LHCN-M2 (cell line): ENCODE data around the gene TBX3. TPM values are rescaled to one million over a fixed set of nuclear protein-coding genes. Genes with fewer than 3 reads are reported as not detected.
A peak's percentile ranks its signal among the peaks of the same experiment; 100 is the strongest.
"Not testable (repeated sequence)": the region's sequence is repeated elsewhere in the genome, so short reads cannot be mapped to it uniquely, and the experiment has no call there.

Experiments
- DNase-seq: peaks from one replicate; pipeline ENCODE4 v3.0.0-alpha.2; 2012; ENCODE audit warnings: low read depth
- polyA plus RNA-seq: library from polyadenylated mRNA; unstranded; fragments of >200 nt; gene quantifications from one replicate; pipeline ENCODE4 v1.2.1, GENCODE V29; 2012; ENCODE audit warnings: missing spikeins
- total RNA-seq: library from RNA; depleted of rRNA; stranded (reverse); fragments of >200 nt; gene quantifications from 2 replicates; pipeline ENCODE4 v1.2.3, GENCODE V29; 2014; rRNA removed

TBX3 gene
- total RNA-seq = 19.3 and 19.9 TPM in 2 replicates
- polyA plus RNA-seq = 1.1 TPM

- DNase-seq = peak; percentile 99
Observed at GRCh38 chr12:114684098-114684869, at the start of gene TBX3. TBX3 (minus strand) TSS chr12:114684175; CDS start chr12:114683200, 975 bp downstream.

DNA sequence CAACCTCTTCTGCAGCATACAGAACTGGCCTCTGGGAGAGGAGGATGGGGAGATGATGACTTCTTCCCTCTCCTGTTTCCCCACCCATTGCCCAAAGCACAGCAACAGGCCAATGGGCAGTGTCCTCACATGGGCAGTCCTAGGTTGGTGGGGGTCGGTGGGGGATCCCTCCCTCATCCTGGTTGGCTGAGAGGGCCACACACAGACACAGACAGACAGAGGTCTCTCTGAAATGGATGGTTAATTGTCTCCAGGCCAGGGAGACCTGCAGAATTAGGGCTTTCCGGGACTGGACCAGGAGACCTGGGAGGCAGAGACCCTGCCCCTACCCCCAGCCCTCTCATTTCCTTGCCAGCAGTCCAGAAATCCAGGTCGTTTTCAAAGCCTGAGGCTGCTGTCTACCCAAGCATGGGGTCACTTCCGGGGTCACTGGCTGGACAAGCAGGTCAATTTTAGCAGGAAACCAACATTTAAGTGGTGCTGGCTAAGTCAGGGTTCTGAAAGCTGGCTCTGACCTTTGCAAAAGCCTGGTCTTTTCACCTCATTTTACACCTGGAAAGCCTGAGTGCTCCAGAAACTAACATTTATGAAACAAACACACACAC lies 48.6 kb upstream of the TBX3 start:
- DNase-seq = no peak

DNA sequence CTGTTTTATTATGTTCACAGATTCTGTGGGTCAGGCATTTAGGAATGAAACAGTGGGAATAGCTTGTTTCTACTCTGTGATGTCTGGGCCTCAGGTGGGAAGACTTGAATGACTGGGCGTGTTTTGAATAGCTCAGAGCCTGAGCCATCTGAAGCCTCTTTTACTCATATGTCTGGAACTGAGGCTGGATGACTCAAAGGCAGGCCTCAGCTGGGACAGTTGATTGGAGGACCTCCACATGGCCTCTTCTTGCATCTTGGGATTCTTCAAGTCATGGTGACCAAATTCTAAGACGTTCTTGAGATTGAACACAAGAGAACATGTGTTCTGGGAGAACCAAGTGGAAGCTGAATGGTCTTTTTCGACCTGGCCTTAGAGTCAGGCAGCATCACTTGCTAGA lies 45.8 kb upstream of the TBX3 start:
- DNase-seq = peak; percentile 5

DNA sequence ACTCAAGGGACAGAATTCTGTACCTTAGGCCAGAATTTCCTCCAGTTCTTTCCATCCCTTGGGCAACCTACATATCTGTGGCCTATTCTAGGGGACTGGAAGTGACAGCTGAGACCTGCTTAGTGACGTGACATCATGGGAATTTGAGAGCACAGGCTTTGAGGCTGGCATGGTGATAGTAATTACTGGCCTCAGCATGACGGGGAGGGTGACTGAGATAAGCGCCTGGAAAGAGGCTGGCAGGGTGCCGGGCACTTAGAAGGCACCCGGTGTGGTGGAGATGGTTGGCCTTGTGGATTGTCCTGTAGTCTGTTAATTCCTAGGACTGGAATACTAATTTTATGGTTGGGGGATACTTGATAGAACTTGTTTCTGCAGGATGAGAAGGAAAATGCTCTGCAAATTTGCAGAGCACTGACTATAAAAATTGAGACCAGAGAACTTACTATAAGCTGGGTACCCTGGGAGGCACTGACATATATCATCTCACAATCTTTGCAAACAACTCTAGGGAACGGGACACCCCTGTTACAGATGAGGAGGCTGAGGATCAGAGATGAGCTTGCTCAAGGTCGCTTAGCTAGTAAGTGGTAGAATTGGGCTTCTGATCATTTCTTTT lies 42.2 kb upstream of the TBX3 start:
- no peak for DNase-seq

GRCh38 chr12:114722176-114722575 lies 38.2 kb upstream of the TBX3 start:
- not testable (repeated sequence) for DNase-seq

DNA sequence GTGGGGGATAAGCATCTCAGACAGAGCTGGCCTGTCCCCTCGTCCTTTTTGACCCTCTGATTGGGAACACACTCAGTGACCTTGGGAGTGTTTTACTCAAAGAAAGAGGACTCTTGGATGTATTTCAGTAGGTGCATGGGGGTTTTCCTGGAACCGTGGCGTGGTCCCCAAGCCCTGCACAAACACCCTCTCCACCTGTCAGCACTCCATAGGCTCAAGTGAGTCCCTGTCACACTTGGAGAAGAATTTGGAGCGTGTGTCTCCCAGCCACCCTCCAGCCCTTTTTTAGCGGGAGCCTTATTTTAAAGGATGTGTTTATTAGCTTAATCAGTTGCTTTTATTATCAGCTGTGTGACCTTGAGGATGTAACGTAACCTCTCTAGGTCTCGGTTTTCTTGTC lies 37.3 kb upstream of the TBX3 start:
- DNase-seq = no peak

- no peak for DNase-seq
Observed at GRCh38 chr12:114713466-114714215, 29.7 kb upstream of the TBX3 start.

DNA sequence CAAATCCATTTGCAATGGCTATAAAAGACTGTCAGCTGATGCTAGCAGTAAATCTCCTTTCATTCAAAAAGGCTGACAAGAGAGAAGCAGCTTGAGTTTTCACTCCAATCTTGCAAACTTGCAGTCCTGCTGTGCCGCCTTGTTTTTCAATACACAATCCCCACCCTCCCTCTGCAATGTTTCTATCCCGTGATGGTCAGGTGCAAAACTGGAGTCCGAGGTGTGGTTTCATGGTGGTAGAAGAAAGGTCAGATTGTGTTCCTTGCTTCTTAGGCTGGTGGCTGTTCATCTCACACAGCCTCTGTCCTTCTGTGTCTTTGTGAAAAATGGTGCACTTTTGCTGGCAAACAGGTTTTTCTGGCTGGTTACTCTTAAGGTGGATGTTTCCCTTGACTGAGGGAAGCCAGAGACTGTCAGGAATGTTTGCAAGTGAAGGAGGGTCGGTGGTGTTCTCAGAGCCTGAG lies 27.7 kb upstream of the TBX3 start:
- no peak for DNase-seq

DNA sequence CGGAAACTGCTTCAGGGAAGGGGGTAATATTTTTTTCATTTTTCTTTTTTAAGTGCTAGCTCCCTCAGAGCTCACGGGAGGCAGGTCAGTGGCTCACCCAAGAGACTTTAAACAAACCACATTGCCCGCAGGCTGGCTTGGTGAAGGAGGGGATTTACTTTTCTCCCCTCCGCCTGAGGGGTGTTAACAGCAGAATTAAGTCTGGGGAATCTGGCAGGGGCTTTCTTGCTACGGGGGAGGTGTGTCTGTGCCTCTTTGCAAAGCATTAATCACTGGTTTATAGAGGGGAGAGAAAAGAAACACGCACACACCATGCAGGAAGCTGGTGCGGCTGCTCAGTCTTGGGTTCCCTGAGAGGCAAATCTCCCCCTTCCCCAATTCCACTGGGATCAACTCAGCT lies 26.2 kb upstream of the TBX3 start:
- no peak for DNase-seq

- no peak for DNase-seq
Observed at GRCh38 chr12:114709112-114709511, 25.1 kb upstream of the TBX3 start.

- DNase-seq = not testable (repeated sequence)
Observed at GRCh38 chr12:114708598-114708997, 24.6 kb upstream of the TBX3 start.

- DNase-seq = no peak
Observed at GRCh38 chr12:114704096-114704495, 20.1 kb upstream of the TBX3 start.

DNA sequence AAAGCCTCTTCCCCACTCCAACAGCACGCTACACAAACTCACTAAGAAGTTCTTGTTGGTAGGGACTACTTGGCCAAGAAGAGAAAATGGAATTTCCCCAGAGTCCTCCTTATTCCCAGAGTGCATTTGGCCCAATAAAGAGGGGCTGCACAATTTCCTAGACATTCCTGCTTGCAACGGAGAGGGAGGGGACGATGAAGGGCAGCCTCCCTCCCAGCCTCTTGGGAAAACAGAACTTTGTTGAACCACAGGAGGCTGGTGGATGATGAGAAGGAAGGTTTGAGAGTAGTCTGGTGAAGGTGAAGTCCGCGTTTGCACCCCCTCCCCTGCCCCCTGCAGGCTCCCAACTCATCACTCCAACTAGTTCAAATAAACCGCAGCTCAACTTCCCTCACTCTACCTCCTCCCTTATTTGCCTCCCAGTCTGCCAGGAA lies 19.1 kb upstream of the TBX3 start:
- no peak for DNase-seq

DNA sequence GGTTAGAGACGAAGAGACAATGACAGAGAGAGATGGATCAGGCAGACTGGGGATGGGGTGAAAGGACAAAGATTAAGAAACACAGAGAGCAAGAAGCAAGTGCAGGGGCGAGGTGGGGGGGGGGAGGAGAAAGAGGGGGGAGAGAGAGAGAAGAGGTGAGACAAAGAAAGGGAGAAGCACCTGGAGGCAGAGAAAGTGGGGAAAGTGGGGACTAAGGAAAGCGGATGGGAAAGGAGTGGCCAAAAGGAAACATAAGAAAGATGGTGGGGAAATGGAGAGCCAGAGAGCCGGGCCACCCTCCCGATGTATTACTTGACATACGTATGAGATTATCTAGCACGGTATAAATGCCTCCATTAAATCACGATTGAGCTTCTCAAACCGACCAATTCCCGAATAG lies 18.5 kb upstream of the TBX3 start:
- DNase-seq = no peak

- no peak for DNase-seq
Observed at GRCh38 chr12:114701553-114701952, 17.6 kb upstream of the TBX3 start.

GRCh38 chr12:114701104-114701414 lies 17.1 kb upstream of the TBX3 start:
- DNase-seq = no peak

- DNase-seq = no peak
Observed at GRCh38 chr12:114700392-114701103, 16.6 kb upstream of the TBX3 start.

DNA sequence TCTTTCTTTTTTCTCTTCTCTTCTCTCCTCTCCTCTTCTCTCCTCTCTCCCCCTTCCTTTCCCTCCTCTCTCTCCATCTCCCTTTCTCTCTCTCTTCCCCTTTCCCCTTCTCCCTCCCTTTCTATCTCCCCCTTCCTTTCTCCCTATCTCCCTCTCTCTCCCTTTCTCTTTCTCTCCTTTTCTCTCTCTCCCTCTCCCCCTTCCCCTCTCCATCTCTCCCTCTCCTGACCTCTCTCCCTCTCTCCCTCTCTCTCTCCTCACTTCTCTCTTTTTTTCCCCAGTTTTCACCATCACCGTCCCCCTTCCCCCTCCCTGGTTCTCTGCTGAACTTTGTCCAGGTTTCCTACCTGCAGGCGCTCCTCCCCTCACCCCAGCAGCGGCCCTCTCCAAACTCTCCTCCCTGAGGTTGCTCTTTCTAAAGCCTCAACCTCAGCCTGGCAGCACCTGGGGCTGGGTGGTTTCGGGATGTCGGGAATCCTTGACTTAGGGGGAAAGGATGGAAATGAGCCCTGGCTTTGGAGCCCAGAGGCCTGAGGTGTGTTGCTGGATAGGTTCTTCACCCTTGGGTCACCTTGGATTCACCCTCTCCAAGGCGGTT lies 14.7 kb upstream of the TBX3 start:
- no peak for DNase-seq

GRCh38 chr12:114697741-114698565 lies 14.0 kb upstream of the TBX3 start:
- DNase-seq = no peak

DNA sequence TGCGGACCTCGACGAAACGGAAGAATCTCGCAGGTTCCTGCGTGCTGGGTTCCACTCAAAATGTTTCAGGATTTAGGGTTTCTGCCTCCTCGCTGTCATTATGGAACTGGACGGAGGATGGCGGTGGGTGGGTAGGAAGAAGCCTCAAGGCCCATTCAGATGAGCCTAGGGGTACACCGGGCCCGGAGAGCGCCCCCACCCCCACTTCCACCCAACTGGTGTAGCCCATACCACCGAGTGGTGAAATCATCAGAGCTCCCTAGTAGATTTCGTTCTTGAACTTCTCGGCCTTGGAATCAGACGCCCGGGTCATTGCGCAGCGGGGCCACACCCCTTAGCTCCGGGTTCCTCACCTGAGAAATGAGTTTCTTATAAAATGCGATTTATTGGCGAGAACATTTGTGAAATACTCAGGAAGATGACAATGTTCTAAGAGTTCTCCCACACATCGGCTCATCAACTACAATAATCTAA lies 13.3 kb upstream of the TBX3 start:
- no peak for DNase-seq
